Uterine smooth muscle cell (primary cell): ENCODE data around the gene U2SURP. TPM values are rescaled to one million over a fixed set of nuclear protein-coding genes. Genes with fewer than 3 reads are reported as not detected.

Experiments used
- total RNA-seq: library from RNA; depleted of rRNA; stranded (reverse); fragments of >200 nt; gene quantifications from 2 replicates; pipeline ENCODE4 v1.2.3, GENCODE V29; 2014

U2SURP gene
- 68.5 and 90.1 TPM in 2 replicates for total RNA-seq

GRCh38 chr3:143001369-143002082 lies at the start of gene U2SURP:
Gene U2SURP (plus strand): TSS chr3:143001570. CDS start chr3:143001629, 59 bp downstream.

GRCh38 chr3:142963516-142964448 lies 37.6 kb upstream of the U2SURP start, which contains the start of gene PAQR9:
Gene PAQR9 (minus strand): TSS chr3:142963674. CDS start chr3:142963336, 338 bp downstream.

Other genes starting within 250 kb of the U2SURP start
- gene PCOLCE2, start 112.5 kb upstream of the U2SURP start, total RNA-seq: 16.6 and 25.4 TPM in 2 replicates
- under 0.01 TPM in 1 of 2 replicates, not detected in the other for gene PAQR9, start 37.9 kb upstream of the U2SURP start, total RNA-seq
- gene CHST2, start 118.2 kb downstream of the U2SURP start, total RNA-seq: 13.0 and 15.4 TPM in 2 replicates